GM13977 (cell line): ENCODE results near the gene DERL2.

Experiments
- DNase-seq: peaks from one replicate; pipeline ENCODE4 v3.0.0; 2012; ENCODE audit warnings: low spot score
- CTCF ChIP-seq: IDR thresholded peaks from 2 replicates; pipeline ENCODE4 v1.5.1; 2012; ENCODE audit warnings: mild to moderate bottlenecking, control low read depth; ENCODE audit not compliant: insufficient read depth; ENCODE audit errors: extremely low read depth, missing control alignments
- in situ Hi-C: fragments of 300-500 bp; cut with MboI; formaldehyde crosslinking; loops from one replicate; pipeline ENCODE4 v1.12.0; 2022; ENCODE audit warnings: low sequenced_read_pairs, low pct_unique_long_range_greater_than_20kb, mixed read lengths, inconsistent platforms; ENCODE audit not compliant: unreplicated experiment

The DERL2 gene

GRCh38 chr17:5527601-5528250 is 41.7 kb upstream of the DERL2 start:
- in situ Hi-C loops = no loop called here
- no peak for DNase-seq
- TF ChIP-seq CTCF = no peak

DNA sequence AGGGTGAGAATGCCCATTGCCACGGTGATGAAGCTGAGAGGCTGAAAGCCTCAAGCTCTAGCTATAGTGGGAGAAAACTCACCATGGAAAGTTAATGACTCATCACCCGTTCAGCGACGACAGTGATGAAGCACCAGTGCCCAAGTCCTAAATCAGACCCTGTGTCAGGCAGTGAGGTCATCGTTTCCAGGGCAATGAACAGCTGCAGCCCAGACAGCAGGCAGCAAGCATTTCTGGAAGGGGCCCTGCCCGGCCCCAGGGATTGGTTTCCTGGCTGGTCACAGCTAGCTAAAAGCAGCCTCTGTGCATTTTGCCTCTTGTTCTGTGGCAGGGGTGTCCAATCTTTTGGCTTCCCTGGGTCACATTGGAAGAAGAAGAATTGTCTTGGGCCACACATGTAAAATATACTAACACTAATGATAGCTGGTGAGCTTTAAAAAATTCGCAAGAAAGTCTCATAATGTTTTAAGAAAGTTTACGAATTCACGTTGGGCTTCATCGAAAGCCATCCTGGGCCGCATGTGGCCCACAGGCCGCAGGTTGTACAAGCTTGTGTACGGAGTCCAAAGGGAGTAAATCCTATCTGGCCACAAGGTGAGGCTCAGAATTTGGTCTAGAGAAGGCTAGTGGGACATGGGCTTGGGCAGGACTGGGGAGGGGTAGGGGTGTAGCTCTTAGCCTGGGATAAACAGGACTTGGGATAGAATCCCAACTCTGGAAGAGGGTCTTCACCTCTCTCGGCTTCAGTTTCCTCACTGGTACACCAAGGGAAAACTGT is 41.0 kb upstream of the DERL2 start:
- DNase-seq = peak; percentile 67

DNA sequence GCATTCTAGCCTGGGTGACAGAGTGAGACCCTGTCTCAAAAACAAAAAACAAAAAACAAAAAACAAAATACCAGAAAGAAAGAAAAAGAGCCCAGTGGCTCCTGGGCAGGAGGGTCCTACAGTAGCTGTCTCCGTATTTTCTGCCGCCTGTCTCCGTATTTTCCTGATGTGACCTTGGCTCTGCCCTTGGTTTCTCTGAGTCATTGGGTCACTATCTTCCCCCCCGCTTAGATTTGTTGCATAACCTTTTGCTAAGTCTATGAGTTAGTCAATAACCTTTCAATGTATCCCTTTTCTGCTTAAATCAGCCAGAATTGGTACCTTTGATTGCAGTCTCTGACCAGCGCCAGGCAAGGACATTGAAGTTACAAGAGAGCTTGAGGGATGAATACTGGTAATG is 37.3 kb upstream of the DERL2 start:
- DNase-seq = no peak
- no peak for TF ChIP-seq CTCF
- in situ Hi-C loops = no loop called here

More for the DNA sequence above, 41.0 kb upstream of the DERL2 start:
- TF ChIP-seq CTCF = no peak
- in situ Hi-C loops = no loop called here

- no peak for TF ChIP-seq CTCF
- no peak for DNase-seq
- in situ Hi-C loops = no loop called here
Measured at GRCh38 chr17:5522476-5522875, 36.5 kb upstream of the DERL2 start.

GRCh38 chr17:5516060-5516792 is 30.2 kb upstream of the DERL2 start:
- DNase-seq = no peak
- in situ Hi-C loops = no loop called here
- no peak for TF ChIP-seq CTCF

DNA sequence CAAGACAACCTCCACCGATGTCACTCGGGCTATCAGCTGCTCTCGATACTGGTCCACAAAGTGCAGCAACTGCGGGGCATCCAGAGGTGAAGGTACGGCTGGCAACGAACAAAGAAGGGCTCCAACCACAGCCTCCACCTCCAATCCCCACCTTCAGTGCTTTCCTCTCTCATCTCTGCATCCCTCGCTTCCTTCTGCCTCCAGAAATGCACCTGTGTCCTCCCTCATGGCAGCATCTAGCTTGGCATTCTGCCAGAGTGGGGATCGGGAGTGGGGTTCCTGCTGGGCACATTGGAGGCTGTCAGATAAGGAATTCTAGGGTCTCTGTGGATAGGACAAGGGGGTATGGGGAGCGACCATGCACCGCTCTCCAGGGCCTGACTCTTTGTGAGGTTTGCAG is 29.0 kb upstream of the DERL2 start:
- no peak for DNase-seq
- in situ Hi-C loops = no loop called here
- TF ChIP-seq CTCF = no peak
